ENCODE results near the gene TRIM29.

DNA sequence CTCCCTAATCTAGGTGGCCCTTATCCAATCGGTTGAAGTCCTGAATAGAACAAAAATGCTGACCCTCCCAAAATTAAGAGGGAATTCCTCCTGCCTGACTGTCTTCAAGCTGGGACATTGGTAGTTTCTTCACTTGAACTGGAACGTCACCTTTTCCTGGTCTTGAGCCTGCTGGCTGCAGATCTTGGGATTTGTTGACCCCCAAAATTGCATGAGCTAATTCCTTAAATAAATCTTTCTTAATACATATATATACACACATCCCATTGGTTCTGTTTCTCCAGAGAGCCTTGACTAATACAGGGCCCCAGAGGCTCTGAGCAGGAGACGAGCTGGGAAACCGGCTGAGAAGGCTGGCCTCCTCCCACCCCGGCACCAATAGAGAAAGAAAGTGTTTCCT, 46.2 kb downstream of the TRIM29 start:
- TF ChIP-seq EZH2phosphoT487 (IDR thresholded peaks at IDR 0.05; ENCODE audit: borderline replicate concordance, low read length), result no peak
- TF ChIP-seq, protein P1, sequence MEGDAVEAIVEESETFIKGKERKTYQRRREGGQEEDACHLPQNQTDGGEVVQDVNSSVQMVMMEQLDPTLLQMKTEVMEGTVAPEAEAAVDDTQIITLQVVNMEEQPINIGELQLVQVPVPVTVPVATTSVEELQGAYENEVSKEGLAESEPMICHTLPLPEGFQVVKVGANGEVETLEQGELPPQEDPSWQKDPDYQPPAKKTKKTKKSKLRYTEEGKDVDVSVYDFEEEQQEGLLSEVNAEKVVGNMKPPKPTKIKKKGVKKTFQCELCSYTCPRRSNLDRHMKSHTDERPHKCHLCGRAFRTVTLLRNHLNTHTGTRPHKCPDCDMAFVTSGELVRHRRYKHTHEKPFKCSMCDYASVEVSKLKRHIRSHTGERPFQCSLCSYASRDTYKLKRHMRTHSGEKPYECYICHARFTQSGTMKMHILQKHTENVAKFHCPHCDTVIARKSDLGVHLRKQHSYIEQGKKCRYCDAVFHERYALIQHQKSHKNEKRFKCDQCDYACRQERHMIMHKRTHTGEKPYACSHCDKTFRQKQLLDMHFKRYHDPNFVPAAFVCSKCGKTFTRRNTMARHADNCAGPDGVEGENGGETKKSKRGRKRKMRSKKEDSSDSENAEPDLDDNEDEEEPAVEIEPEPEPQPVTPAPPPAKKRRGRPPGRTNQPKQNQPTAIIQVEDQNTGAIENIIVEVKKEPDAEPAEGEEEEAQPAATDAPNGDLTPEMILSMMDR (IDR thresholded peaks at IDR 0.05; ENCODE audit: low read depth, low read length, poor library complexity, severe bottlenecking), result no peak

All from DOHH2 (cell line).